Suprapubic skin (tissue), 4 donors: ENCODE results near the gene TMEM86B. TPM values are rescaled to one million over a fixed set of nuclear protein-coding genes. Genes with fewer than 3 reads are reported as not detected.

Experiments
- DNase-seq, 2 donors: peaks; one replicate each; pipeline ENCODE4 v3.0.0-alpha.2; 2019; ENCODE audit warnings: low spot score in 2 of 2
- H3K27ac ChIP-seq: fragments of 200-600 bp; sonication (generic); one replicate; pipeline ENCODE4 v1.5.1; 2019
- H3K27me3 ChIP-seq: fragments of 200-600 bp; sonication (generic); one replicate; pipeline ENCODE4 v1.5.1; 2019
- H3K36me3 ChIP-seq: fragments of 200-600 bp; sonication (generic); one replicate; pipeline ENCODE4 v1.5.1; 2019
- H3K4me1 ChIP-seq: fragments of 200-600 bp; sonication (generic); one replicate; pipeline ENCODE4 v1.5.1; 2019
- H3K4me3 ChIP-seq: fragments of 200-600 bp; sonication (generic); one replicate; pipeline ENCODE4 v1.5.1; 2019; ENCODE audit warnings: mild to moderate bottlenecking
- H3K9me3 ChIP-seq: fragments of 200-600 bp; sonication (generic); one replicate; pipeline ENCODE4 v1.5.1; 2019
- EP300 ChIP-seq: sonication (generic); formaldehyde crosslinking; IDR thresholded peaks from one replicate; pipeline ENCODE4 v1.6.1; 2017; ENCODE audit warnings: antibody characterized with exemption
- POLR2A ChIP-seq, 2 donors: fragments of 450-650 bp; IDR thresholded peaks; one replicate each; pipeline ENCODE4 v1.6.1; 2017; ENCODE audit warnings: antibody characterized with exemption in 2 of 2, mild to moderate bottlenecking in 2 of 2, moderate library complexity in 2 of 2
- POLR2AphosphoS5 ChIP-seq, 3 donors: sonication (generic); formaldehyde crosslinking; IDR thresholded peaks; one replicate each; pipeline ENCODE4 v1.6.1; 2017; ENCODE audit warnings: antibody characterized with exemption in 3 of 3
- WGBS: methylation state at CpG from one replicate; pipeline ENCODE4 v1.1.5; 2018; 5-methylcytosine and 5-hydroxymethylcytosine counted together
- total RNA-seq, 4 donors: library from RNA; depleted of rRNA; stranded (reverse); fragments of >200 nt; gene quantifications; one replicate each; pipeline ENCODE4 v1.1.0, GENCODE V29; 2016
- TF ChIP-seq, protein P1 (sequence below), 2 donors: fragments of 200-600 bp in 1 of 2; fragments of 450-650 bp in 1 of 2; sonication (generic) in 1 of 2; IDR thresholded peaks; one replicate each; pipeline ENCODE4 v1.5.1; 2016 to 2019; ENCODE audit warnings: antibody characterized with exemption in 2 of 2, mild to moderate bottlenecking in 1 of 2, moderate library complexity in 1 of 2

Gene TMEM86B
- total RNA-seq, 4 donors from 2014 or later: 2.0 to 9.4 (median 4.2) TPM

GRCh38 chr19:55232986-55233385 is 4.4 kb upstream of the TMEM86B start:
- H3K27ac ChIP-seq: no peak overlapping the region
- WGBS: 93% methylated on average over 5 of the region's 5 CpGs
- DNase-seq: no peak
- H3K4me1 ChIP-seq: no peaks in the 10 kb centered on the region
- TF ChIP-seq EP300: no peak
- no peaks in the 10 kb centered on the region for H3K27me3 ChIP-seq
- no peaks in the 10 kb centered on the region for H3K9me3 ChIP-seq
- peaks cover 95% of the 10 kb centered on the region for H3K36me3 ChIP-seq
- H3K4me3 ChIP-seq: no peak overlapping the region

- WGBS: 89% methylated on average over 11 of the region's 12 CpGs
- no peak for TF ChIP-seq POLR2AphosphoS5 (IDR thresholded peaks at IDR 0.05)
- TF ChIP-seq EP300: no peak
- no peak for TF ChIP-seq POLR2A (IDR thresholded peaks at IDR 0.05)
- TF ChIP-seq, protein P1, sequence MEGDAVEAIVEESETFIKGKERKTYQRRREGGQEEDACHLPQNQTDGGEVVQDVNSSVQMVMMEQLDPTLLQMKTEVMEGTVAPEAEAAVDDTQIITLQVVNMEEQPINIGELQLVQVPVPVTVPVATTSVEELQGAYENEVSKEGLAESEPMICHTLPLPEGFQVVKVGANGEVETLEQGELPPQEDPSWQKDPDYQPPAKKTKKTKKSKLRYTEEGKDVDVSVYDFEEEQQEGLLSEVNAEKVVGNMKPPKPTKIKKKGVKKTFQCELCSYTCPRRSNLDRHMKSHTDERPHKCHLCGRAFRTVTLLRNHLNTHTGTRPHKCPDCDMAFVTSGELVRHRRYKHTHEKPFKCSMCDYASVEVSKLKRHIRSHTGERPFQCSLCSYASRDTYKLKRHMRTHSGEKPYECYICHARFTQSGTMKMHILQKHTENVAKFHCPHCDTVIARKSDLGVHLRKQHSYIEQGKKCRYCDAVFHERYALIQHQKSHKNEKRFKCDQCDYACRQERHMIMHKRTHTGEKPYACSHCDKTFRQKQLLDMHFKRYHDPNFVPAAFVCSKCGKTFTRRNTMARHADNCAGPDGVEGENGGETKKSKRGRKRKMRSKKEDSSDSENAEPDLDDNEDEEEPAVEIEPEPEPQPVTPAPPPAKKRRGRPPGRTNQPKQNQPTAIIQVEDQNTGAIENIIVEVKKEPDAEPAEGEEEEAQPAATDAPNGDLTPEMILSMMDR (IDR thresholded peaks at IDR 0.05): no peak
- H3K27me3 ChIP-seq: no peaks in the 10 kb centered on the region
- peaks cover 95% of the 10 kb centered on the region for H3K36me3 ChIP-seq
- no peaks in the 10 kb centered on the region for H3K4me1 ChIP-seq
- no peak overlapping the region for H3K4me3 ChIP-seq
- DNase-seq: no peak
- H3K9me3 ChIP-seq: no peaks in the 10 kb centered on the region
- no peak overlapping the region for H3K27ac ChIP-seq
Observed at GRCh38 chr19:55232286-55232602, 3.7 kb upstream of the TMEM86B start.

DNA sequence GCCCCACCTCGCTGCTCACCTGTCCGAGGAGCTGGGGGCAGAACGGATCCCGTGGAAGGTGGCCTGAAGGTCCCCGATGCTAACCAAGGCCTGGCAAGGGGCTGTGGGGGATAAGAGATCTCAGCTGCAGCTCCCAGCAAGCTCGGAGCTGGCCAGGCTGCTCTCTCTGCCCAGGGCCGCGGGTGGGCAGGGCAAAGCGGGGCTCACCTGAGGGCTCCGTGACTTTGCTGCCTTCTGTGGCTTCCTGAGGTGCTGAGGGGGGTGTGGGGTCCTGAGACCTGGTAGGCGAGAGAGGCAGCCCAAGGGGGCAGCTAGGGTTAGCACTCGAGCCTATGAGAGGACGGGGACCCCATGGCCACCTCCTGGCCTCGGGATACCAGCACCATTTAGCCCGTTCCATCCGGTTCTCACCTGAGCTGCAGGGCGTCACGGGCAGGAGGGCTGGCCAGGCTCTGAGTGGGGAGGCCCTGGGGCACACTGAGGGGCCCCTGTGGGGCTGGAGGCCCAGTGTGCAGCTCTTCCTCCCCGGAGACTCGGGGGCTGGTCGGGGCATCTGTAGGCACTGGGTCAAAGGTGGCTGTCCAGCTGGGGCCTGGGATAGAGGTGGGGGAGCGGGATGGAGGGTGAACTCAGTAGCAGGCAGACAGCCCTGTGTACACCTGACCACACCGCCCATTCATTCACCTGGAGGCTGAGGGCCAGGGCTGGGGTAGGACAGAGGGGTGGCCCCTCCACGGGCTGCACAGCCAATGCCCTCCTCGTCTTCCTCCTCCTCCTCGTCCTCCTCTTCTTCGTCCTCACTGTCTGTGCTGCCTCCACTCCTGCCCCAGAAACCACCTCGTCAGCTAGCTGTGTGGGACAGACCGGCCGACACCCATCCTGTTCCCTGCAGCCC is 3.1 kb upstream of the TMEM86B start:
- H3K27me3 ChIP-seq: no peaks in the 10 kb centered on the region
- WGBS: 92% methylated on average over 29 of the region's 30 CpGs
- no peak overlapping the region for H3K27ac ChIP-seq
- no peaks in the 10 kb centered on the region for H3K9me3 ChIP-seq
- H3K36me3 ChIP-seq: peaks cover 95% of the 10 kb centered on the region
- no peak overlapping the region for H3K4me3 ChIP-seq
- DNase-seq: no peak
- H3K4me1 ChIP-seq: no peaks in the 10 kb centered on the region
- TF ChIP-seq POLR2A (IDR thresholded peaks at IDR 0.05): no peak
- TF ChIP-seq, protein P1 (IDR thresholded peaks at IDR 0.05): no peak

DNA sequence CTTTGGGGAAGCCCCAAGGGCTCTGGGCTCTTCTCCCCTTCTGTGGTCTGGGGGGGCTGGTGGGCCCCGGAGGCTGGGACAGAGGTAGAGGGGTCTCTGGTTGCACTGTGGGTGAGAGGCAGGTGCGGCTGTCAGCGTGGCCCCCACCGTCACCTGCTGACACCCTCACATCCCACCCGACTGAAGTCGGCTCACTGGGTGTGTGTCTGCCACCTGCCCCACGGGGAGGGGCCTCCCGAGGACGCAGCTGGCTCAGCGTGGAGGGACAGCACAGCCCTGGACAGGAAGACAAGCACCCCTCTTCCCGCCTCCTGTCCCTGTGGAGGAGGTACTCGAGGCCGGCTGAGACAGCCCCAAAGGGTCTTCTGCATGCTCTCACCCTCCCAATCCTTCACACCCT is 2.2 kb upstream of the TMEM86B start:
- no peak for DNase-seq
- H3K27me3 ChIP-seq: no peaks in the 10 kb centered on the region
- no peak overlapping the region for H3K27ac ChIP-seq
- no peak overlapping the region for H3K4me3 ChIP-seq
- H3K4me1 ChIP-seq: no peaks in the 10 kb centered on the region
- no CpG with 5 or more reads among the region's 13 CpGs for WGBS
- no peak for TF ChIP-seq EP300
- no peak for TF ChIP-seq POLR2AphosphoS5 (IDR thresholded peaks at IDR 0.05)
- TF ChIP-seq POLR2A (IDR thresholded peaks at IDR 0.05): no peak
- TF ChIP-seq, protein P1 (IDR thresholded peaks at IDR 0.05): no peak
- no peaks in the 10 kb centered on the region for H3K9me3 ChIP-seq
- H3K36me3 ChIP-seq: peaks cover 89% of the 10 kb centered on the region

DNA sequence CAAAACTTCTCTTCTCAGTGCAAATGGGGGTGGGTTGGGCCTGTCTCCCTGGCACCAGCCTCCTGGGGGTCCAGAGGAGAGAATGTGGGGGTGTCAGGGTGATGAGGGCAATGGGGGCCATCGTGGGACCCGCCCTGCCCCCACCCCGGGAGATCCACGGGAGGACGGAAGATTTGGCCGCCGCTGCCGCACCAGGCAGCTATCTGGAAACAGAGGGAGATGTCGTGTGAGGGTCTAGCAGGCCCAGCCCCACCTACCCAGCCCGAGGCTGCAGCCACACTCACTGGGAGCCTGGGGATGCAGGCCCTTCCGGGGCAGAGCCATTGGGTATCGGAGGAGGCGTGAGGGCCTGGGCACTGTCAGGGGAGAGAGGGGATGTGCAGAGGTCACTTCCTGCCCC is 1.8 kb upstream of the TMEM86B start:
- H3K36me3 ChIP-seq: peaks cover 88% of the 10 kb centered on the region
- no peak for DNase-seq
- no peak overlapping the region for H3K4me3 ChIP-seq
- no peak for TF ChIP-seq EP300
- no peak for TF ChIP-seq POLR2AphosphoS5 (IDR thresholded peaks at IDR 0.05)
- no peak for TF ChIP-seq POLR2A (IDR thresholded peaks at IDR 0.05)
- TF ChIP-seq, protein P1 (IDR thresholded peaks at IDR 0.05): no peak
- H3K9me3 ChIP-seq: no peaks in the 10 kb centered on the region
- no peaks in the 10 kb centered on the region for H3K27me3 ChIP-seq
- WGBS: 84% methylated on average over 13 of the region's 13 CpGs
- H3K4me1 ChIP-seq: no peaks in the 10 kb centered on the region
- H3K27ac ChIP-seq: no peak overlapping the region
